Stimulated activated CD4-positive, alpha-beta T cell treated with anti-CD3 and anti-CD28 coated beads, Interleukin-12 subunit alpha, Interleukin-12 subunit beta, amount 100 ng/mL, for 48 hours (primary cell): ENCODE data around the gene LRRFIP2.

Source experiments
- DNase-seq, 3 donors: peaks; one replicate each; pipeline ENCODE4 v3.0.0-alpha.2; 2020; ENCODE audit warnings: low read depth in 2 of 3, low spot score in 1 of 3

Gene LRRFIP2

DNA sequence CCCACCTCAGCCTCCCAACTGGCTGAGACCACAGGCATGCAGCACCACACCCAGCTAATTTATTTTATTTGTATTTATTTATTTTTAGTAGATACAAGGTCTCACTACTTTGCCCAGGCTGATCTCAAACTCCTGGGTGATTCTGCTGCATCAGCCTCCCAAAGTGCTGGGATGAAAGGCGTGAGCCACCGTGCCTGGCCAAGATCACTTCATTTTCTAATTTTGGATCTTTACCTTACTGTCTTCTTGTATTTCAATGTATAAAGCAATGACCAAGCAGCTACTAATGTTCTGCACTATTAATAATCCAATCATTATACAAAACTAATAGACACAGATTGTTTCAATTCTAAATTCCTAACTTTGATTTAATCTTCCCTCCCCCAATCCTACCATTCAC, 56.2 kb downstream of the LRRFIP2 start:
- DNase-seq: no peak

DNA sequence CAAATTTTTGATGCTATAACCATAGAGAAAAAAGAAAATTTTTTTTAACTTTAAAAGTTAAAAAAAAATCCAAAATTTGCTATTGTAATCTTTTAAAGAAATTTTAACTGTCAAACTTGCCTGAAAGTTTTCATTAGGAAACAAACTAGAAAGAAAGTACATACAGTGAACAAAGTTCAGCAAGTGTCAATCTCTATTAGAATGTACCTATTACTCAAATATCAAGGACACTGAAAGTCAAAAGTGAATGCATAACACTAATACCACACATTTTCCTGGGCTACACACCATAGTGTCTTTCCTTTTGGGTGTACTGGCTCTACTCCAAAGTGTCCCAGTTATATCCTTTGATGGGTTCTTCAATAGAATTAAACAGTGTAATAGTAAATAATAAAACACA, 56.8 kb downstream of the LRRFIP2 start:
- no peak for DNase-seq

DNA sequence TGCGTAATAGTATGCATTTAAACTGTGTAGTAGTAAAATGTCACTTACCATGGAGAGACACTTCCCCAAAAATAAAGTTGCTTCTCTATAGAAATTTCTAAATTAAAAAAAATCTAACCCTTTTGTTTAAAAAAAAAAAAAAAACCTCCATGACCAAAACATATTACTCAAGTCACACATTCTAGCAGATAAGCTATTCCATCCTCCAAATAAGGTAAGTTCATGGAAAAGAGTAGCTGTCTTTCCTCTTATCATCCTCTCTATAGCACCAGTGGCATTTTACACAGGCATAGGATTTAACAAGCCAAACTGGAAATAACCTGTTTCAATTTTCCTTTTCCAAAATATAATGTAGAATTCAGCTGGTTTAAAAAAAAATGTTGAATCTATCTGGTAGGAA, 57.4 kb downstream of the LRRFIP2 start:
- DNase-seq: no peak

DNA sequence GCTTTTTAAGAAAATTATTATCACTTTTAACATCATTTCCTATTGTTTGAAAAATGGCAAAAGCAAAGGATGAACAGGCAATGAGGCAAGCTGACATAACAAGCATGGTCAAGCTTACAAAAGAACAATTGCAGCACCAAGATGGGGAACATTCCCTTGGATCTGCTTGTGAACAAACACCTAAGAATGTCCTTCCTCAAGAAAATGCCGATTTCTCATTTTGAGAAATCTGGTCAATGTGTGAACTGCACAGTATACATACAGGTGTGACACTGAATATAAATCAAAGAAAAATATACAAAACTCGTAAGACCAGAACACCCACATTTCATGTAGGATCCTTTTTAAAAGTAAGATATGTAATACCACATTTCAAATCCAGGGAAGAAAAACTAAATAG, 58.9 kb downstream of the LRRFIP2 start:
- no peak for DNase-seq

- no peak for DNase-seq
Observed at GRCh38 chr3:37114251-37115145, 59.9 kb downstream of the LRRFIP2 start.

DNA sequence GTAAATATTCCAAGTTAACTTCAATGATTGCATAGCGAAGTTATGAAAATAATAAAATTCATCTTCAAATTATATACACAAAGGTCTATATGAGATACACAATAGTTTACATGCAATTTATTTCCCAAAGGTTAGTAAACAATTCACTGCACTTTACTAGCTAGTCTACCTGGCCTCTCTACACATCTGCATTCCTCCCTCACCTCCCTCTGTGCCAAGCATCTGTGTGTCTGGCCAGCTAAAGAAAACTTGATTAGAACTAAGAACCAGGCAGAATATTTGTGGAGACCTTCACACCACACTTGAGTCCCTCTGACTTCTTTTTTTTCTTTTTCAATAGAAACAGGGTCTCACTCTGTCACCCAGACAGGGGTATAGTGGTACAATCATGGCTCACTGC, 61.4 kb downstream of the LRRFIP2 start:
- DNase-seq: no peak

- DNase-seq: no peak
Observed at GRCh38 chr3:37111199-37111598, 63.2 kb downstream of the LRRFIP2 start.

DNA sequence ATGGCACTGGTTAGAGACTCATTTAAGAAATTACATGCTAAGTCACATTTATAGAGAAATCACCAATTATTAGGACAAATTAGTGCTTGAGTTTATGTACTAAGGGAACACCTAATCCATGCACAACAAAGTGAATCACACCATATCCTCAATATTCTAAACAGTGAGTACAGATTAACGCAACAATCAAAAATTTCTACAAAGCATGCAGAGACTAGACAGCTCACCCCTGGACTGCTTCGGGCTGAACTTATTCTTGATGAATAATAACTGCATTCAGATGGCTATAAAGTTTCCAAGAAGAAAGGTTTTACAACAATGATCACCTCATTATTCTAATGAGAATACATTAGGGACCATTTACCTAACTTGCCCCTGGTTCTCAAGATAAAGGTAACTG, 66.5 kb downstream of the LRRFIP2 start:
- DNase-seq: no peak

GRCh38 chr3:37103103-37103808, 71.1 kb downstream of the LRRFIP2 start:
- DNase-seq: no peak

- DNase-seq: no peak
Observed at GRCh38 chr3:37100411-37100810, 74.0 kb downstream of the LRRFIP2 start.

- DNase-seq: no peak
Observed at GRCh38 chr3:37099469-37099868, 74.9 kb downstream of the LRRFIP2 start.

GRCh38 chr3:37098884-37099283, 75.5 kb downstream of the LRRFIP2 start:
- no peak for DNase-seq

GRCh38 chr3:37097776-37098175, 76.6 kb downstream of the LRRFIP2 start:
- no peak for DNase-seq

- no peak for DNase-seq
Observed at GRCh38 chr3:37096975-37097374, 77.4 kb downstream of the LRRFIP2 start.

DNA sequence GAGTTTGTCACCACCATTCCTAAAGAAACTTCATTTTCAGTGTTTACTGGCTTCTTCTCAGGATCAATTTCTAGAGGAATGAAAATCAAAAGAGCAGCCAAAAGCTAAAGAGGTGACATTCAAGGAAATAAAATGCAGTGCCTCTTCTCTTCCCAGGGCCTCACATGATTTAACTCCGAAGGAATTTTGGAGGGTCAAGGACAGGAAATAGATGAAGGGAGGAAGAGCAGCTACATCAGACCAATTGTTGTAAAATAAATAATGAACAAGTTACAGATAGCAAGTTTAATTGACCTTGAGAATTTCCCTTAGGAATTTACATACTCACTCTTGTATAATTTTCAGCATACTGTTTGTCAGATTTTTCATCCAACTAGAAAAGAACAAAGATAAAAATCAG, 78.1 kb downstream of the LRRFIP2 start:
- DNase-seq: no peak

DNA sequence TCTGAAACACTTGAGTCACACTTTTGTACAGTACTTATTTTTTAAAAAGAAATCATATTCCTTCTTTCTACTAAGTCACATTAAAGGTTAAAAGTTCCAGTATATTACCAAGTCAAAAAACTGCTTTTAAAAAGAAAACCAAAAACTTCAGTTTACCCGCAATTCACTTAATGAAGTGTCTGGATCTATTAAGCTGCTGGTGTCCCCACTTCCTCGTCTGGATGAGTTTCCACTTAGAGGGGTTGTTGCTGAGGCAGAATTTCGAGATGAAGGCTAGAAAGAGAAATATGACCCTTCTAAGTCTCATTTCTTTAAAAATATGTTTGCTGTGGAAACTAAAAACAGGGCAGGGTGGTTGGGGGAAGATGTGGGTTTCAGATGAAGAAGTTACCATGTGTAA, 79.7 kb downstream of the LRRFIP2 start:
- no peak for DNase-seq

DNA sequence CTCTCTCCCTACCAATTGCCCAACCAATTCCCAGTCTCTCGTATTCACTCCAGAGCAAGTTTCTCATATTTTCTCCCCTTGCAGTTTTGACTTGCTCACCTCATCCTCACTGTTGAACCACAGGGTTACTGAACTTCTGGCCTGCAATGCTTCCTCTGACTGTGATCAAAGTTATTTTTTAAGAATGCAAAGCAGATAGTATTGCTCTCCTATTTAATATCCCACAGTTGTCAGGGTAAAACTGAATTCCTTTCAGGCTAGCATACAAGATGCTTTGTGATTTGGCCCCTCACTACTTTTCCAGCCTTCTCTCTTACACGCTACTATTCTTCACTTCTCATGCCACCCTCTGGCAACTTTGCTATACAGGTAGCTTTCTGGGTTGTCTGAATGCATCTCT, 80.9 kb downstream of the LRRFIP2 start:
- no peak for DNase-seq

DNA sequence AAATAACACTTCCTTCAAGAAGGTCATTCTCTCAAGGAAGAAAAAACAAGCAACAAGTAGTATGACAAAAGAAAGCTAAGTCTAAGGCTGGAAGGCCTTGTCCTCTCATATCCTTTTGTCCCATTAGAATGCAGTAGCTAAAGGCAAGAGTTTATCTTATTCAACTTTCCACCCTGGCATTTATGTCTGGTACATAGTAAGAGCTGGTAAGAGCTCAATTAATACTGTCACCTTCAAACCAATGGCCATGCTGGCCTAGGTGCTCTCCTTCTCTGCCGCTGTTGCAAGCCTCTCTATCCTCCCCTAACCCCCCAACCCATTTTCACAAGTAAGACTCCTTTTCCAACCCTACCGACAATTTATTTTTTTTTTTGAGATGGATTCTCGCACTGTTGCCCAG, 81.9 kb downstream of the LRRFIP2 start:
- DNase-seq: no peak

GRCh38 chr3:37087870-37088269, 86.5 kb downstream of the LRRFIP2 start:
- DNase-seq: no peak

DNA sequence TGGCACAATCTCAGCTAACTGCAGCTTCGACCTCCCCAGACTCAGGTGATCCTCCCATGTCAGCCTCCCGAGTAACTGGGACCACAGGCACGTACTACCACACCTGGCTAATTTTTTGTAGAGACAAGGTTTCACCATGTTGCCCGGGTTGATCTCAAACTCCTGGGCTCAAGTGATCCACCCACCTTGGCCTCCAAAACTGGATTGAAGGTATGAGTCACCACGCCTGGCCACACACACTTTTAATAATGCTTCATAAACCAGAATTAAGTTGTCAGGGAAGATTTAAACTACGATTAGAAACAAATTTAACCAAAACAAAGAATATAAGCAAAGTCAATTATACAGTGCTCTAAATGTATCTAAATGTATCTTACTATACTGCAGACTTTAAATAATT, 87.5 kb downstream of the LRRFIP2 start:
- no peak for DNase-seq

DNA sequence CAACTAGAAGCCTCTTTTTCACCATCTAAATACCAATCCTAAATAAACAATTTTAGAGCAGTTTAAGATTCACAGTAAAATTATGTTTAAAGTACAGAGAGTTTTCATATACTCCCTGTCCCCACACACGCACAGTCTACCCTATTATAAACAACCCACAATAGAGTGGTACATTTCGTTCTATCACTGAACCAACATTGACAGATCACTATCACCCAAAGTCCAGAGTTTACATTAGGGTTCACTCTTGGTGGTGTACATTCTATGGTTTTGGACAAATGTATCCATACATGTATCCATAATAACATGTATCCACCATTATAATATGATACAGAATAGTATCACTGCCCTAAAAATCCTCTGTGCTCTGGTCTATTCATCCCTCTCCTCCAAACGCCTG, 92.1 kb downstream of the LRRFIP2 start:
- DNase-seq: no peak

- DNase-seq: no peak
Observed at GRCh38 chr3:37075955-37076354, 98.4 kb downstream of the LRRFIP2 start.

GRCh38 chr3:37074178-37074577, 100.2 kb downstream of the LRRFIP2 start:
- DNase-seq: no peak
